Naive thymus-derived CD4-positive, alpha-beta T cell (primary cell): Measurements from ENCODE around the gene TIMP2. TPM values are rescaled to one million over a fixed set of nuclear protein-coding genes. Genes with fewer than 3 reads are reported as not detected.
A peak's percentile ranks its signal among the peaks of the same experiment; 100 is the strongest.

Experiments used
- ATAC-seq: fragments of 150-1000 bp; cut with Tn5 transposase; 2 replicates; pipeline ENCODE4 v1.10.0; 2021; ENCODE audit warnings: mild to moderate bottlenecking, moderate library complexity
- CTCF ChIA-PET: fragments of 350-600 bp; sonication (Branson Sonifier 250); formaldehyde crosslinking; loops from one replicate; lab custom pipeline; 2021; ENCODE audit warnings: antibody characterized with exemption; lab: Charles Lee
- POLR2A ChIA-PET: fragments of 350-600 bp; sonication (Branson Sonifier 250); formaldehyde crosslinking; loops from one replicate; lab custom pipeline; 2021; ENCODE audit warnings: antibody characterized with exemption, inconsistent platforms; lab: Charles Lee
- DNase-seq, 9 donors: peaks; one replicate each; pipeline versions ENCODE4 v3.0.0 to v3.0.0-alpha.2; 2020 to 2022; ENCODE audit warnings: mixed read lengths in 1 of 9
- H3K27ac ChIP-seq: one replicate; pipeline ENCODE4 v1.7.0; 2013; ENCODE audit warnings: mild to moderate bottlenecking, low read depth, low read length, moderate library complexity
- H3K27me3 ChIP-seq, 2 donors: one replicate each; pipeline ENCODE4 v1.7.0; 2013; ENCODE audit warnings: low read length in 2 of 2, mild to moderate bottlenecking in 2 of 2, moderate library complexity in 2 of 2; ENCODE audit not compliant: control insufficient read depth in 2 of 2, insufficient read depth in 2 of 2
- H3K36me3 ChIP-seq, 3 experiments: 1 replicate in 2 of 3; 2 replicates in 1 of 3; pipeline ENCODE4 v1.7.0; 2013; ENCODE audit warnings: low read length in 3 of 3, mild to moderate bottlenecking in 3 of 3, moderate library complexity in 1 of 3; ENCODE audit not compliant: insufficient read depth in 3 of 3, control insufficient read depth in 2 of 3
- H3K4me1 ChIP-seq, 2 donors: one replicate each; pipeline ENCODE4 v1.7.0; 2013; ENCODE audit warnings: low read length in 2 of 2, mild to moderate bottlenecking in 2 of 2, moderate library complexity in 1 of 2; ENCODE audit not compliant: control insufficient read depth in 2 of 2, insufficient read depth in 2 of 2
- H3K4me3 ChIP-seq: 2 replicates; pipeline ENCODE4 v1.7.0; 2013; ENCODE audit warnings: mild to moderate bottlenecking, low read length
- H3K9me3 ChIP-seq, 3 experiments: 1 replicate in 2 of 3; 2 replicates in 1 of 3; pipeline ENCODE4 v1.7.0; 2013; ENCODE audit warnings: low read length in 3 of 3; ENCODE audit not compliant: control insufficient read depth in 2 of 3
- H3K27ac Mint-ChIP-seq, 9 donors: one replicate each; pipeline ENCODE4 v1.8.0; 2020 to 2022; ENCODE audit warnings: mixed read lengths in 9 of 9, mild to moderate bottlenecking in 8 of 9, moderate library complexity in 5 of 9, inconsistent platforms in 2 of 9
- H3K27me3 Mint-ChIP-seq, 5 donors: one replicate each; pipeline ENCODE4 v1.8.0; 2021 to 2022; ENCODE audit warnings: mixed read lengths in 5 of 5, mild to moderate bottlenecking in 1 of 5
- H3K36me3 Mint-ChIP-seq, 5 donors: one replicate each; pipeline ENCODE4 v1.8.0; 2020 to 2022; ENCODE audit warnings: mixed read lengths in 5 of 5, mild to moderate bottlenecking in 3 of 5, inconsistent platforms in 1 of 5
- H3K4me1 Mint-ChIP-seq, 7 donors: one replicate each; pipeline ENCODE4 v1.8.0; 2020 to 2022; ENCODE audit warnings: mixed read lengths in 7 of 7, mild to moderate bottlenecking in 3 of 7, inconsistent platforms in 1 of 7
- H3K4me3 Mint-ChIP-seq, 10 donors: one replicate each; pipeline ENCODE4 v1.8.0; 2020 to 2022; ENCODE audit warnings: mild to moderate bottlenecking in 10 of 10, mixed read lengths in 10 of 10, moderate library complexity in 6 of 10, inconsistent platforms in 2 of 10
- H3K9me3 Mint-ChIP-seq, 11 donors: one replicate each; pipeline ENCODE4 v1.8.0; 2020 to 2022; ENCODE audit warnings: mixed read lengths in 11 of 11, mild to moderate bottlenecking in 4 of 11, inconsistent platforms in 1 of 11, moderate library complexity in 1 of 11
- intact Hi-C, 2 donors: fragments of 100-400 bp; cut with micrococcal nuclease; formaldehyde crosslinking; loops; one replicate each; pipeline ENCODE4 v1.15.1; 2023
- polyA plus RNA-seq, 2 donors: library from polyadenylated mRNA; unstranded; fragments of 300-500 nt; fragmentation: Illumina TruSeq; gene quantifications; one replicate each; pipeline ENCODE4 v1.2.3, GENCODE V29; 2021
- total RNA-seq, 6 experiments: library from RNA in 5 of 6; stranded (reverse) in 5 of 6; gene quantifications; 1 replicate in 5 of 6; 2 replicates in 1 of 6; pipeline ENCODE4 v1.2.3 and lab custom pipeline; 2021 to 2026

TIMP2 gene
- total and polyA plus RNA-seq, 7 experiments from 2014 or later = 0.23 to 46.1 (median 5.7) TPM

- H3K36me3 ChIP-seq = no peaks in the 10 kb centered on the region
- H3K4me3 ChIP-seq = no peak overlapping the region
- ATAC-seq = no peak
- DNase-seq = no peak
- H3K4me1 Mint-ChIP-seq = peaks cover 0 to 7% (median 5%) of the 10 kb centered on the region in 7 donors
- no peaks in the 10 kb centered on the region for H3K9me3 Mint-ChIP-seq
- H3K9me3 ChIP-seq = no peaks in the 10 kb centered on the region
- no peaks in the 10 kb centered on the region for H3K36me3 Mint-ChIP-seq
- H3K27me3 Mint-ChIP-seq = no peaks in the 10 kb centered on the region
- H3K27ac ChIP-seq = no peak overlapping the region
- CTCF ChIA-PET = no interaction called here
- peak overlapping the region in 1 of 9 donors; percentile 28 for H3K27ac Mint-ChIP-seq
- POLR2A ChIA-PET = interaction anchor here (0.7 kb wide), 1 partner anchor 20 kb away, joined by 4 read pairs; no protein-coding TSS in a partner anchor
- H3K27me3 ChIP-seq = no peaks in the 10 kb centered on the region
- H3K4me3 Mint-ChIP-seq = no peak overlapping the region
- no peaks in the 10 kb centered on the region for H3K4me1 ChIP-seq
- intact Hi-C loops = loop anchor here in 1 of 2 donors (10.0 kb wide), 1 partner anchor 594 kb away; no protein-coding TSS in a partner anchor
These were observed 76.2 kb downstream of the TIMP2 start for GRCh38 chr17:78849026-78849425.

- ATAC-seq (no peak), DNase-seq (no peak)
These were observed 78.1 kb downstream of the TIMP2 start for GRCh38 chr17:78847052-78847451.

DNA sequence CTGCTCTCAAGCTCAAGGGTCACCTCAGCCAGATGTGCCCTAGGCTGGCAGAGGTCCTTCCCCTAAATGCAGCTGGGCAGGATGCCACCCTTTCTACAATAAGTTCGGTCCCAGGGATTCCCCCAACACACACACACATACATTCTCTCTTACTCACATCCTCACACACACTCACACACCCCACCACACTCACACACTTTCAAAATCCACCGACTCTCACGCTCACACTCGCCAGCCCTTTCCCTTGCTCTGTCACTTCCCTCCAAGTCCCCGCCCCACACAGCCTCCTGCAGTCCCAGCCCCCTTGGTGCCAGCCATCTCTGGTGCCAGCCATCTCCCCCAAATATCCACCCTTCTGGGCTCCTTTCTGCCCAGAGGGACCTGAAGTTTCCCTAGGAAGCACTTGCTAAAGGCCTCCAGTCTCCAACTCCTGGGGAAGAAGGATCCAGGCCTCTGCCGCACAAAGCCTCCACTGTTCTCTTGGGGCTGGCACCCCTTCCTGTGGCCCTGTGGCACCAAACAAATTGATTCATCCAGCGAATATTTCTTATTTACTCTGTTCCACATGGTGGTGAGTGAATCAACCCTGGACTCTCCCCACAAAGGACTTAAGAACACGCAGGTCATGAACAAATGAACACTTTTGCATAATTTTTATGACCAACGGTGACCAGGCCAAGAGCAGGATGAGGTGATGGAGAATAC lies 80.7 kb downstream of the TIMP2 start:
- ATAC-seq = no peak
- peaks cover 0 to 2% (median 0%) of the 10 kb centered on the region in 5 donors for H3K36me3 Mint-ChIP-seq
- peaks cover 0 to 4% (median 0%) of the 10 kb centered on the region in 11 donors for H3K9me3 Mint-ChIP-seq
- Histone ChIP-seq H3K36me3 (peaks cover 0 to 4% (median 0%) of the 10 kb centered on the region in 3 experiments), H3K27me3 (no peaks in the 10 kb centered on the region), H3K4me3 (no peak overlapping the region), H3K9me3 (no peaks in the 10 kb centered on the region), H3K27ac (no peak overlapping the region), H3K4me1 (peaks cover 5 to 14% of the 10 kb centered on the region in 2 donors)
- no peak for DNase-seq
- H3K27me3 Mint-ChIP-seq = no peaks in the 10 kb centered on the region
- H3K27ac Mint-ChIP-seq = peak overlapping the region in 4 of 9 donors; percentile 46 to 82 (median 64)
- ChIA-PET POLR2A (interaction anchor here (0.9 to 1.1 kb wide), 2 partner anchors 23 to 140 kb away, joined by 3 read pairs; no protein-coding TSS in a partner anchor), CTCF (interaction anchor here (0.7 to 1.5 kb wide), 5 partner anchors 21 to 348 kb away, joined by 3 to 6 read pairs (median 3); no protein-coding TSS in a partner anchor)
- H3K4me1 Mint-ChIP-seq = peaks cover 10 to 27% (median 20%) of the 10 kb centered on the region in 7 donors
- intact Hi-C loops = loop anchor here (5.0 to 10.0 kb wide), 4 partner anchors 37 to 590 kb away; no protein-coding TSS in a partner anchor
- peak overlapping the region in 1 of 10 donors; percentile 58 for H3K4me3 Mint-ChIP-seq

More at GRCh38 chr17:78847052-78847451, 78.1 kb downstream of the TIMP2 start:
- Mint-ChIP-seq H3K4me1 (peaks cover 8 to 18% (median 9%) of the 10 kb centered on the region in 7 donors), H3K9me3 (no peaks in the 10 kb centered on the region), H3K36me3 (no peaks in the 10 kb centered on the region), H3K27me3 (no peaks in the 10 kb centered on the region), H3K4me3 (no peak overlapping the region), H3K27ac (no peak overlapping the region)
- Histone ChIP-seq H3K9me3 (no peaks in the 10 kb centered on the region), H3K4me3 (no peak overlapping the region), H3K4me1 (peaks cover 0 to 7% of the 10 kb centered on the region in 2 donors), H3K36me3 (no peaks in the 10 kb centered on the region), H3K27ac (no peak overlapping the region), H3K27me3 (no peaks in the 10 kb centered on the region)
- ChIA-PET POLR2A (no interaction called here), CTCF (no interaction called here)
- intact Hi-C loops = loop anchor here in 1 of 2 donors (10.0 kb wide), 1 partner anchor 592 kb away; no protein-coding TSS in a partner anchor

GRCh38 chr17:78842881-78843565 lies 82.2 kb downstream of the TIMP2 start:
- ChIA-PET CTCF (interaction anchor here (0.6 to 1.5 kb wide), 7 partner anchors 23 to 398 kb away, joined by 3 to 6 read pairs (median 4); no protein-coding TSS in a partner anchor), POLR2A (interaction anchor here (0.6 to 1.1 kb wide), 3 partner anchors 12 to 138 kb away, joined by 3 to 4 read pairs (median 3); no protein-coding TSS in a partner anchor)
- peaks cover 18 to 26% of the 10 kb centered on the region in 2 donors for H3K4me1 ChIP-seq
- DNase-seq (peak; percentile 32 to 71 (median 60)), ATAC-seq (no peak)
- H3K9me3 ChIP-seq = no peaks in the 10 kb centered on the region
- H3K4me1 Mint-ChIP-seq = peaks cover 23 to 40% (median 32%) of the 10 kb centered on the region in 7 donors
- no peaks in the 10 kb centered on the region for H3K27me3 ChIP-seq
- peak overlapping the region in 7 of 9 donors; percentile 80 to 100 (median 92) for H3K27ac Mint-ChIP-seq
- no peak overlapping the region for H3K4me3 ChIP-seq
- peaks cover 0 to 4% (median 0%) of the 10 kb centered on the region in 11 donors for H3K9me3 Mint-ChIP-seq
- no peak overlapping the region for H3K27ac ChIP-seq
- H3K36me3 Mint-ChIP-seq = peaks cover 0 to 6% (median 3%) of the 10 kb centered on the region in 5 donors
- peak overlapping the region in 4 of 10 donors; percentile 25 to 56 (median 32) for H3K4me3 Mint-ChIP-seq
- no peaks in the 10 kb centered on the region for H3K27me3 Mint-ChIP-seq
- peaks cover 0 to 5% (median 2%) of the 10 kb centered on the region in 3 experiments for H3K36me3 ChIP-seq
- intact Hi-C loops = loop anchor here (1.0 to 10.0 kb wide), 5 partner anchors 36 to 588 kb away; no protein-coding TSS in a partner anchor

DNA sequence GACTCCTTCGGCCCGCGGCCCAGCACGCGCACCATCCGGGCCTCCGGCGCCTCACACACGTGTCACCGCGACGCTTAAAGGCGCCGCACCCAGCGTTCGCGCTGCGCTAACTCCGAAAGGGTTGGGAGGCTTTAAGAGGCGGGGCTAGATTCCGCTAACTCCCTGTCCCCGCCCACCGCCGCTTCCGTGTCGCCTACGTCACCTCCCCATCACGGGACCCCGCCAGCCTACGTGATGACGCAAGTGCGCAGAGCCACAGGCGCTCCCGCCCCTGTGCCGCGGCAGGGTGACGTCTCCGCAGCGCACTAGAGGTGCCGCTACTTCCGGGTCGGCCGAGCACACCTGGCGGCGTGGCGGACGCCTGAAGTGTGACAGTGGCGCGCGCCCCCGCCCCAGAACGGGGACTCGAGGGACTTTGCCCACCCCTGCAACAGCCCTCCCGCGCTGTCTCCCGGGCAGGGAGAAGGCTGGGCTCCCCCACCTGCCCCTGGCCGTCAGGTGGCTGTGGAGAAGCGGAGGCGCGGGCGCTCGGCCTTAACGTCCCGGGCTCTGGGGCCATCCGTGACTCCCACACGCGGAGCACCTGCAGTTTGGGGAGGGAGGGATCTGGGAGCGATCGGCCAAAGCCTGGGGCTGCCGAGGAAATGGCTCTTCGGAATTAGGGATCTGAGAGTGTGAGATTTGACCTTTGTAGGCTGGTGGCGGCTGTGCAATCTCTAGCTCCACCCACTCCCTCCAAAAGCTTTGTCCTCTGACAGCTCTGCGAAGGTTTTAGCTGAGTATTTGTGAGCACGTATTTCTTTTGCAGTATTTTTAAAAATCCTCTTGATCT lies 84.2 kb downstream of the TIMP2 start, which contains the start of gene USP36:
Gene USP36 (minus strand): TSS at position 35 of the 832 bp plus-strand sequence. CDS start 4,451 bp downstream, outside the sequence.
- H3K27me3 Mint-ChIP-seq = no peaks in the 10 kb centered on the region
- peaks cover 4 to 22% (median 19%) of the 10 kb centered on the region in 5 donors for H3K36me3 Mint-ChIP-seq
- H3K4me3 Mint-ChIP-seq = peak within 1 kb of the TSS; percentile 90 to 97 (median 95)
- Histone ChIP-seq H3K9me3 (no peaks in the 10 kb centered on the region), H3K27ac (peak within 1 kb of the TSS; percentile 99), H3K4me3 (peak within 1 kb of the TSS; percentile 80), H3K27me3 (no peaks in the 10 kb centered on the region), H3K36me3 (peaks cover 11 to 24% (median 18%) of the 10 kb centered on the region in 3 experiments), H3K4me1 (peaks cover 18 to 31% of the 10 kb centered on the region in 2 donors)
- ChIA-PET CTCF (interaction anchor here (1.0 kb wide), 1 partner anchor 24 kb away, joined by 3 read pairs; no protein-coding TSS in a partner anchor), POLR2A (interaction anchor here (0.6 to 1.1 kb wide), 12 partner anchors 33 to 396 kb away, joined by 3 to 5 read pairs (median 3); no protein-coding TSS in a partner anchor)
- peaks cover 38 to 60% (median 49%) of the 10 kb centered on the region in 7 donors for H3K4me1 Mint-ChIP-seq
- peak; percentile 91 for ATAC-seq
- intact Hi-C loops = loop anchor here (1.0 to 10.0 kb wide), 13 partner anchors 22 to 882 kb away; partner anchors contain the start of genes CYTH1 (in 2 of the 2), CANT1 (in 1 of the 2), TIMP2 (in 1 of the 2) and TNRC6C (in 1 of the 2)
- peaks cover 0 to 4% (median 0%) of the 10 kb centered on the region in 11 donors for H3K9me3 Mint-ChIP-seq
- peak within 1 kb of the TSS; percentile 90 to 100 (median 98) for H3K27ac Mint-ChIP-seq
- peak; percentile 98 to 100 (median 99) for DNase-seq
